AG09319 (cell line): ENCODE data around the gene TBC1D10B.

Experiments
- DNase-seq: peaks from one replicate; pipeline ENCODE4 v3.0.0-alpha.2; 2010; ENCODE audit warnings: low read depth; ENCODE audit errors: extremely low read depth
- CTCF ChIP-seq: IDR thresholded peaks from 2 replicates; pipeline ENCODE4 v1.5.1; 2011; ENCODE audit warnings: low read depth, mild to moderate bottlenecking, inconsistent platforms, low read length, moderate library complexity

The TBC1D10B gene

GRCh38 chr16:30355144-30355953 lies 14.9 kb downstream of the TBC1D10B start, which contains the start of gene CD2BP2:
TSS of gene CD2BP2 (minus strand) at chr16:30355308. CDS start at chr16:30354681, 627 bp downstream.
- TF ChIP-seq CTCF: peak; percentile 6; the same call in 1 of the 2 replicates
- peak; percentile 99 for DNase-seq

GRCh38 chr16:30354423-30355143 lies 15.7 kb downstream of the TBC1D10B start:
- DNase-seq: no peak

GRCh38 chr16:30353438-30354129 lies 16.7 kb downstream of the TBC1D10B start:
- TF ChIP-seq CTCF: no peak
- DNase-seq: no peak

More at GRCh38 chr16:30354423-30355143, 15.7 kb downstream of the TBC1D10B start:
- no peak for TF ChIP-seq CTCF

GRCh38 chr16:30352488-30353401 lies 17.5 kb downstream of the TBC1D10B start:
- DNase-seq: no peak
- no peak for TF ChIP-seq CTCF

- peak; percentile 84 for DNase-seq
- no peak for TF ChIP-seq CTCF
Measured at GRCh38 chr16:30351586-30352419, 18.5 kb downstream of the TBC1D10B start.

GRCh38 chr16:30351001-30351441 lies 19.3 kb downstream of the TBC1D10B start:
- no peak for TF ChIP-seq CTCF
- no peak for DNase-seq
